ENCODE data around the gene BMP2K. TPM values are rescaled to one million over a fixed set of nuclear protein-coding genes. Genes with fewer than 3 reads are reported as not detected.

Gene BMP2K
- total and polyA plus RNA-seq, 2 experiments from 2014 or later: 8.2 to 32.5 TPM

DNA sequence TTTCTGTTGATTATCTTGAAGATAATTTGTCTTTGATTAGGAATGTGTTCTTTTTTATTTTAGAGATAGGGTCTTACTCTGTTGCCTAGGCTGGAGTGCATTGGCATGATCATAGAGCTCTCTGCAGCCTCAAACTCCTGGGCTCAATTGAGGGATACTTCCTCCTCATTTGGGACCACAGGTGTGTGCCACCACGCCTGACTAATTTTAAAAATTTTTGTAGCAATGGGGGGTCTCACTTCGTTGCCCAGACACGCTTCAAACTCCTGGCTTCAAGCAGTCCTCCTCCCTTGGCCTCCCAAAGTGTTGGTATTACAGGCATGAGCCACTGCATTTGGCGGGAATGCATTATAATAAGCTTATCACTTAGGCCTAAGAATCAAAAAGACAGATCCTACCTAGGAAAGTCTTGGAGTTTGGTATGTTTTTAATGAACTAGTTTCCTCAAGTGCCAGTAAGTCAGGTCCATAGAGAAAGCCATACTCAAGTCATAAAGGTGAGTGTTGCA is 21.7 kb downstream of the BMP2K start:
- DNase-seq (ENCODE audit: low spot score) (no peak), ATAC-seq (no peak)
- no peak overlapping the region for H3K4me2 ChIP-seq
- no peak overlapping the region for H3K4me3 ChIP-seq
- Mint-ChIP-seq H3K4me3 (no peak overlapping the region), H3K36me3 (ENCODE audit: low read depth) (peaks cover 12% of the 10 kb centered on the region; the same call in 2 of the 3 replicates), H3K27ac (no peak overlapping the region), H3K27me3 (ENCODE audit: insufficient read depth, low read depth, poor library complexity) (no peaks in the 10 kb centered on the region), H3K4me1 (peaks cover 5% of the 10 kb centered on the region; the same call in 2 of the 3 replicates), H3K9me3 (no peaks in the 10 kb centered on the region; the same call in 2 of the 3 replicates)
- peaks cover 4% of the 10 kb centered on the region; the same call in 1 of the 2 replicates for H4K20me1 ChIP-seq (replicated peaks; ENCODE audit: insufficient read depth)
- no peaks in the 10 kb centered on the region for H3K27me3 ChIP-seq (ENCODE audit: insufficient read depth)
- H3K79me2 ChIP-seq (replicated peaks; ENCODE audit: insufficient read depth): peaks cover 68% of the 10 kb centered on the region
- no peak for TF ChIP-seq EZH2phosphoT487 (IDR thresholded peaks at IDR 0.05; ENCODE audit: unreplicated experiment)
- TF ChIP-seq POLR2AphosphoS5 (IDR thresholded peaks at IDR 0.05; ENCODE audit: low read depth): no peak
- no peak for TF ChIP-seq STAT1 (IDR thresholded peaks at IDR 0.05; ENCODE audit: unreplicated experiment)
- TF ChIP-seq CREB1 (CRISPR knock-in tag; IDR thresholded peaks at IDR 0.05; ENCODE audit: low read depth): no peak
- TF ChIP-seq JUNB (IDR thresholded peaks at IDR 0.05; ENCODE audit: unreplicated experiment): no peak
- TF ChIP-seq, protein P1, sequence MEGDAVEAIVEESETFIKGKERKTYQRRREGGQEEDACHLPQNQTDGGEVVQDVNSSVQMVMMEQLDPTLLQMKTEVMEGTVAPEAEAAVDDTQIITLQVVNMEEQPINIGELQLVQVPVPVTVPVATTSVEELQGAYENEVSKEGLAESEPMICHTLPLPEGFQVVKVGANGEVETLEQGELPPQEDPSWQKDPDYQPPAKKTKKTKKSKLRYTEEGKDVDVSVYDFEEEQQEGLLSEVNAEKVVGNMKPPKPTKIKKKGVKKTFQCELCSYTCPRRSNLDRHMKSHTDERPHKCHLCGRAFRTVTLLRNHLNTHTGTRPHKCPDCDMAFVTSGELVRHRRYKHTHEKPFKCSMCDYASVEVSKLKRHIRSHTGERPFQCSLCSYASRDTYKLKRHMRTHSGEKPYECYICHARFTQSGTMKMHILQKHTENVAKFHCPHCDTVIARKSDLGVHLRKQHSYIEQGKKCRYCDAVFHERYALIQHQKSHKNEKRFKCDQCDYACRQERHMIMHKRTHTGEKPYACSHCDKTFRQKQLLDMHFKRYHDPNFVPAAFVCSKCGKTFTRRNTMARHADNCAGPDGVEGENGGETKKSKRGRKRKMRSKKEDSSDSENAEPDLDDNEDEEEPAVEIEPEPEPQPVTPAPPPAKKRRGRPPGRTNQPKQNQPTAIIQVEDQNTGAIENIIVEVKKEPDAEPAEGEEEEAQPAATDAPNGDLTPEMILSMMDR (conservative IDR thresholded peaks at IDR 0.05; ENCODE audit: low read depth in 2 of 2): no peak
- TF ChIP-seq, protein P2, sequence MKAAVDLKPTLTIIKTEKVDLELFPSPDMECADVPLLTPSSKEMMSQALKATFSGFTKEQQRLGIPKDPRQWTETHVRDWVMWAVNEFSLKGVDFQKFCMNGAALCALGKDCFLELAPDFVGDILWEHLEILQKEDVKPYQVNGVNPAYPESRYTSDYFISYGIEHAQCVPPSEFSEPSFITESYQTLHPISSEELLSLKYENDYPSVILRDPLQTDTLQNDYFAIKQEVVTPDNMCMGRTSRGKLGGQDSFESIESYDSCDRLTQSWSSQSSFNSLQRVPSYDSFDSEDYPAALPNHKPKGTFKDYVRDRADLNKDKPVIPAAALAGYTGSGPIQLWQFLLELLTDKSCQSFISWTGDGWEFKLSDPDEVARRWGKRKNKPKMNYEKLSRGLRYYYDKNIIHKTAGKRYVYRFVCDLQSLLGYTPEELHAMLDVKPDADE (IDR thresholded peaks at IDR 0.05): no peak
- TF ChIP-seq NANOG (IDR thresholded peaks at IDR 0.05; ENCODE audit: borderline replicate concordance): no peak
- TF ChIP-seq EZH2 (IDR thresholded peaks at IDR 0.05; ENCODE audit: low read depth, unreplicated experiment): no peak
- TF ChIP-seq ZNF331 (CRISPR knock-in tag; IDR thresholded peaks at IDR 0.05; ENCODE audit: low read depth): no peak
- no peak for TF ChIP-seq ZNF114 (CRISPR knock-in tag; IDR thresholded peaks at IDR 0.05)
- TF ChIP-seq, protein P3, sequence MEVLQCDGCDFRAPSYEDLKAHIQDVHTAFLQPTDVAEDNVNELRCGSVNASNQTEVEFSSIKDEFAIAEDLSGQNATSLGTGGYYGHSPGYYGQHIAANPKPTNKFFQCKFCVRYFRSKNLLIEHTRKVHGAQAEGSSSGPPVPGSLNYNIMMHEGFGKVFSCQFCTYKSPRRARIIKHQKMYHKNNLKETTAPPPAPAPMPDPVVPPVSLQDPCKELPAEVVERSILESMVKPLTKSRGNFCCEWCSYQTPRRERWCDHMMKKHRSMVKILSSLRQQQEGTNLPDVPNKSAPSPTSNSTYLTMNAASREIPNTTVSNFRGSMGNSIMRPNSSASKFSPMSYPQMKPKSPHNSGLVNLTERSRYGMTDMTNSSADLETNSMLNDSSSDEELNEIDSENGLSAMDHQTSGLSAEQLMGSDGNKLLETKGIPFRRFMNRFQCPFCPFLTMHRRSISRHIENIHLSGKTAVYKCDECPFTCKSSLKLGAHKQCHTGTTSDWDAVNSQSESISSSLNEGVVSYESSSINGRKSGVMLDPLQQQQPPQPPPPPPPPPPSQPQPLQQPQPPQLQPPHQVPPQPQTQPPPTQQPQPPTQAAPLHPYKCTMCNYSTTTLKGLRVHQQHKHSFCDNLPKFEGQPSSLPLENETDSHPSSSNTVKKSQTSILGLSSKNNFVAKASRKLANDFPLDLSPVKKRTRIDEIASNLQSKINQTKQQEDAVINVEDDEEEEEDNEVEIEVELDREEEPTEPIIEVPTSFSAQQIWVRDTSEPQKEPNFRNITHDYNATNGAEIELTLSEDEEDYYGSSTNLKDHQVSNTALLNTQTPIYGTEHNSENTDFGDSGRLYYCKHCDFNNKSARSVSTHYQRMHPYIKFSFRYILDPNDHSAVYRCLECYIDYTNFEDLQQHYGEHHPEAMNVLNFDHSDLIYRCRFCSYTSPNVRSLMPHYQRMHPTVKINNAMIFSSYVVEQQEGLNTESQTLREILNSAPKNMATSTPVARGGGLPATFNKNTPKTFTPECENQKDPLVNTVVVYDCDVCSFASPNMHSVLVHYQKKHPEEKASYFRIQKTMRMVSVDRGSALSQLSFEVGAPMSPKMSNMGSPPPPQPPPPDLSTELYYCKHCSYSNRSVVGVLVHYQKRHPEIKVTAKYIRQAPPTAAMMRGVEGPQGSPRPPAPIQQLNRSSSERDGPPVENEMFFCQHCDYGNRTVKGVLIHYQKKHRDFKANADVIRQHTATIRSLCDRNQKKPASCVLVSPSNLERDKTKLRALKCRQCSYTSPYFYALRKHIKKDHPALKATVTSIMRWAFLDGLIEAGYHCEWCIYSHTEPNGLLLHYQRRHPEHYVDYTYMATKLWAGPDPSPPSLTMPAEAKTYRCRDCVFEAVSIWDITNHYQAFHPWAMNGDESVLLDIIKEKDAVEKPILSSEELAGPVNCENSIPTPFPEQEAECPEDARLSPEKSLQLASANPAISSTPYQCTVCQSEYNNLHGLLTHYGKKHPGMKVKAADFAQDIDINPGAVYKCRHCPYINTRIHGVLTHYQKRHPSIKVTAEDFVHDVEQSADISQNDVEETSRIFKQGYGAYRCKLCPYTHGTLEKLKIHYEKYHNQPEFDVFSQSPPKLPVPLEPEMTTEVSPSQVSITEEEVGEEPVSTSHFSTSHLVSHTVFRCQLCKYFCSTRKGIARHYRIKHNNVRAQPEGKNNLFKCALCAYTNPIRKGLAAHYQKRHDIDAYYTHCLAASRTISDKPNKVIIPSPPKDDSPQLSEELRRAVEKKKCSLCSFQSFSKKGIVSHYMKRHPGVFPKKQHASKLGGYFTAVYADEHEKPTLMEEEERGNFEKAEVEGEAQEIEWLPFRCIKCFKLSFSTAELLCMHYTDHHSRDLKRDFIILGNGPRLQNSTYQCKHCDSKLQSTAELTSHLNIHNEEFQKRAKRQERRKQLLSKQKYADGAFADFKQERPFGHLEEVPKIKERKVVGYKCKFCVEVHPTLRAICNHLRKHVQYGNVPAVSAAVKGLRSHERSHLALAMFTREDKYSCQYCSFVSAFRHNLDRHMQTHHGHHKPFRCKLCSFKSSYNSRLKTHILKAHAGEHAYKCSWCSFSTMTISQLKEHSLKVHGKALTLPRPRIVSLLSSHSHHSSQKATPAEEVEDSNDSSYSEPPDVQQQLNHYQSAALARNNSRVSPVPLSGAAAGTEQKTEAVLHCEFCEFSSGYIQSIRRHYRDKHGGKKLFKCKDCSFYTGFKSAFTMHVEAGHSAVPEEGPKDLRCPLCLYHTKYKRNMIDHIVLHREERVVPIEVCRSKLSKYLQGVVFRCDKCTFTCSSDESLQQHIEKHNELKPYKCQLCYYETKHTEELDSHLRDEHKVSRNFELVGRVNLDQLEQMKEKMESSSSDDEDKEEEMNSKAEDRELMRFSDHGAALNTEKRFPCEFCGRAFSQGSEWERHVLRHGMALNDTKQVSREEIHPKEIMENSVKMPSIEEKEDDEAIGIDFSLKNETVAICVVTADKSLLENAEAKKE (CRISPR knock-in tag; IDR thresholded peaks at IDR 0.05): no peak
- TF ChIP-seq, protein P4, sequence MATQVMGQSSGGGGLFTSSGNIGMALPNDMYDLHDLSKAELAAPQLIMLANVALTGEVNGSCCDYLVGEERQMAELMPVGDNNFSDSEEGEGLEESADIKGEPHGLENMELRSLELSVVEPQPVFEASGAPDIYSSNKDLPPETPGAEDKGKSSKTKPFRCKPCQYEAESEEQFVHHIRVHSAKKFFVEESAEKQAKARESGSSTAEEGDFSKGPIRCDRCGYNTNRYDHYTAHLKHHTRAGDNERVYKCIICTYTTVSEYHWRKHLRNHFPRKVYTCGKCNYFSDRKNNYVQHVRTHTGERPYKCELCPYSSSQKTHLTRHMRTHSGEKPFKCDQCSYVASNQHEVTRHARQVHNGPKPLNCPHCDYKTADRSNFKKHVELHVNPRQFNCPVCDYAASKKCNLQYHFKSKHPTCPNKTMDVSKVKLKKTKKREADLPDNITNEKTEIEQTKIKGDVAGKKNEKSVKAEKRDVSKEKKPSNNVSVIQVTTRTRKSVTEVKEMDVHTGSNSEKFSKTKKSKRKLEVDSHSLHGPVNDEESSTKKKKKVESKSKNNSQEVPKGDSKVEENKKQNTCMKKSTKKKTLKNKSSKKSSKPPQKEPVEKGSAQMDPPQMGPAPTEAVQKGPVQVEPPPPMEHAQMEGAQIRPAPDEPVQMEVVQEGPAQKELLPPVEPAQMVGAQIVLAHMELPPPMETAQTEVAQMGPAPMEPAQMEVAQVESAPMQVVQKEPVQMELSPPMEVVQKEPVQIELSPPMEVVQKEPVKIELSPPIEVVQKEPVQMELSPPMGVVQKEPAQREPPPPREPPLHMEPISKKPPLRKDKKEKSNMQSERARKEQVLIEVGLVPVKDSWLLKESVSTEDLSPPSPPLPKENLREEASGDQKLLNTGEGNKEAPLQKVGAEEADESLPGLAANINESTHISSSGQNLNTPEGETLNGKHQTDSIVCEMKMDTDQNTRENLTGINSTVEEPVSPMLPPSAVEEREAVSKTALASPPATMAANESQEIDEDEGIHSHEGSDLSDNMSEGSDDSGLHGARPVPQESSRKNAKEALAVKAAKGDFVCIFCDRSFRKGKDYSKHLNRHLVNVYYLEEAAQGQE (IDR thresholded peaks at IDR 0.05; ENCODE audit: unreplicated experiment): no peak
- H3K27ac ChIP-seq (ENCODE audit: low read depth): no peak overlapping the region
- no peaks in the 10 kb centered on the region for H3K36me3 ChIP-seq (ENCODE audit: insufficient read depth)
- no peaks in the 10 kb centered on the region for H3F3A ChIP-seq (replicated peaks; ENCODE audit: low read depth)
- H2AFZ ChIP-seq: no peak overlapping the region
- no peaks in the 10 kb centered on the region; the same call in 1 of the 2 replicates for H3K4me1 ChIP-seq (ENCODE audit: insufficient read depth)
- no peaks in the 10 kb centered on the region for H3K9me2 ChIP-seq (ENCODE audit: insufficient read depth)

All from GM23338 (cell line).